HCT116 (cell line): ENCODE results near the gene ART5. TPM values are rescaled to one million over a fixed set of nuclear protein-coding genes. Genes with fewer than 3 reads are reported as not detected.

Experiments
- ATAC-seq: fragments of 200-7000 bp; cut with Tn5 transposase; 2 replicates; pipeline ENCODE4 v1.9.1; 2020; ENCODE audit warnings: mild to moderate bottlenecking, moderate library complexity
- BruUV-seq: library from RNA; stranded (reverse); fragments of 400-500 nt; replicated peaks from 2 replicates; lab custom pipeline; 2021; lab: Mats Ljungman, UMichigan
- CTCF ChIA-PET: fragments of 300-600 bp; sonication (Branson Sonifier 250); formaldehyde crosslinking; loops from one replicate; lab custom pipeline; 2021; ENCODE audit warnings: antibody characterized with exemption; lab: Charles Lee
- POLR2A ChIA-PET: fragments of 300-600, 350-600 bp; sonication (Branson Sonifier 250); formaldehyde crosslinking; loops from one replicate; lab custom pipeline; 2021; ENCODE audit warnings: antibody characterized with exemption; lab: Charles Lee
- RAD21 ChIA-PET, 2 experiments: fragments of 300-600 bp; sonication (Branson Sonifier 250); formaldehyde crosslinking; loops; one replicate each; lab custom pipeline; 2023; ENCODE audit warnings: low total read pairs in 2 of 2; ENCODE audit not compliant: uncharacterized antibody in 2 of 2, unreplicated experiment in 2 of 2, low non-redundant PET in 1 of 2; lab: Charles Lee
- DNase-seq: peaks from one replicate; pipeline ENCODE4 v3.0.0-alpha.2; 2010; ENCODE audit warnings: low read depth, low spot score
- H2AFZ ChIP-seq: fragments of 200-600 bp; shearing (Covaris generic), sonication (generic); 2 replicates; pipeline ENCODE4 v1.6.1; 2017; ENCODE audit warnings: low read depth, mixed run types, mixed read lengths, antibody characterized with exemption, low read length; ENCODE audit not compliant: poor library complexity, severe bottlenecking
- H3K27ac ChIP-seq: 2 replicates; pipeline ENCODE4 v1.5.1; 2012; ENCODE audit warnings: low read depth, low read length
- H3K27me3 ChIP-seq: fragments of 200-600 bp; sonication (generic); 2 replicates; pipeline ENCODE4 v1.6.1; 2016; ENCODE audit warnings: mixed run types, low read length, mixed read lengths; ENCODE audit not compliant: insufficient read depth
- H3K36me3 ChIP-seq, 2 experiments: fragments of 200-500 bp in 1 of 2; fragments of 200-600 bp in 1 of 2; sonication (Bioruptor generic) in 1 of 2; sonication (generic) in 1 of 2; 2 replicates each; pipeline versions ENCODE4 v1.5.1 to v1.6.1; 2014 to 2016; ENCODE audit warnings: low read length in 2 of 2, inconsistent platforms in 1 of 2, mixed read lengths in 1 of 2, mixed run types in 1 of 2; ENCODE audit not compliant: insufficient read depth in 2 of 2, control insufficient read depth in 1 of 2
- H3K4me1 ChIP-seq, 2 experiments: fragments of 200-600 bp in 1 of 2; sonication (generic) in 1 of 2; 2 replicates each; pipeline versions ENCODE4 v1.5.1 to v1.6.1; 2012 to 2017; ENCODE audit warnings: low read length in 2 of 2, inconsistent platforms in 1 of 2, mild to moderate bottlenecking in 1 of 2, mixed read lengths in 1 of 2, mixed run types in 1 of 2, moderate library complexity in 1 of 2; ENCODE audit not compliant: insufficient read depth in 2 of 2, control insufficient read depth in 1 of 2
- H3K4me2 ChIP-seq: fragments of 200-600 bp; sonication (generic); 2 replicates; pipeline ENCODE4 v1.6.1; 2017; ENCODE audit warnings: mixed run types, low read length, mixed read lengths
- H3K4me3 ChIP-seq, 2 experiments: fragments of 200-600 bp in 1 of 2; sonication (generic) in 1 of 2; replicated peaks in 1 of 2; 2 replicates each; pipeline ENCODE4 v1.5.1; 2011 to 2016; ENCODE audit warnings: low read length in 2 of 2, control low read depth in 1 of 2, low read depth in 1 of 2, mild to moderate bottlenecking in 1 of 2, mixed read lengths in 1 of 2, mixed run types in 1 of 2
- H3K79me2 ChIP-seq: fragments of 200-600 bp; sonication (generic); 2 replicates; pipeline ENCODE4 v1.6.1; 2017; ENCODE audit warnings: mild to moderate bottlenecking, mixed run types, low read length, moderate library complexity, mixed read lengths; ENCODE audit not compliant: insufficient read depth
- H3K9ac ChIP-seq: fragments of 200-600 bp; sonication (generic); 2 replicates; pipeline ENCODE4 v1.6.1; 2016; ENCODE audit warnings: low read length, mixed read lengths
- H3K9me2 ChIP-seq: fragments of 200-600 bp; sonication (generic), shearing (Covaris generic); 2 replicates; pipeline ENCODE4 v1.6.1; 2017; ENCODE audit warnings: mixed run types, mild to moderate bottlenecking, moderate library complexity; ENCODE audit not compliant: insufficient read depth
- H3K9me3 ChIP-seq, 2 experiments: fragments of 200-500 bp in 1 of 2; fragments of 200-600 bp in 1 of 2; sonication (Bioruptor generic) in 1 of 2; sonication (generic) in 1 of 2; 2 replicates each; pipeline ENCODE4 v1.6.1; 2014 to 2017; ENCODE audit warnings: low read length in 2 of 2, mixed read lengths in 2 of 2, inconsistent platforms in 1 of 2, low read depth in 1 of 2, mild to moderate bottlenecking in 1 of 2, mixed run types in 1 of 2, moderate library complexity in 1 of 2; ENCODE audit not compliant: control insufficient read depth in 1 of 2, insufficient read depth in 1 of 2
- H4K20me1 ChIP-seq: fragments of 200-600 bp; sonication (generic), shearing (Covaris generic); 2 replicates; pipeline ENCODE4 v1.6.1; 2017; ENCODE audit warnings: mixed run types, mild to moderate bottlenecking, moderate library complexity; ENCODE audit not compliant: insufficient read depth
- CBX3 ChIP-seq: IDR thresholded peaks from 2 replicates; pipeline ENCODE4 v1.6.1; 2012; ENCODE audit warnings: low read depth
- EZH2phosphoT487 ChIP-seq: fragments of 200-600 bp; IDR thresholded peaks from 2 replicates; pipeline ENCODE4 v1.6.1; 2018; ENCODE audit warnings: antibody characterized with exemption, borderline replicate concordance
- POLR2AphosphoS5 ChIP-seq: IDR thresholded peaks from 2 replicates; pipeline ENCODE4 v1.6.1; 2011; ENCODE audit warnings: mild to moderate bottlenecking, low read depth, low read length, moderate library complexity
- RAD21 ChIP-seq: IDR thresholded peaks from 2 replicates; pipeline ENCODE4 v1.6.1; 2012; ENCODE audit warnings: low read depth, mild to moderate bottlenecking
- SIN3A ChIP-seq: IDR thresholded peaks from 2 replicates; pipeline ENCODE4 v1.6.1; 2012; ENCODE audit warnings: low read depth
- SRF ChIP-seq: IDR thresholded peaks from 2 replicates; pipeline ENCODE4 v1.6.1; 2012; ENCODE audit warnings: low read depth
- YY1 ChIP-seq: IDR thresholded peaks from 2 replicates; pipeline ENCODE4 v1.6.1; 2011; ENCODE audit warnings: low read length, low read depth, moderate library complexity, mild to moderate bottlenecking; ENCODE audit not compliant: insufficient replicate concordance; ENCODE audit errors: extremely low read depth
- ZNF274 ChIP-seq: fragments of 200-500 bp; sonication (Bioruptor generic); IDR thresholded peaks from 2 replicates; pipeline ENCODE4 v1.6.1; 2014; ENCODE audit warnings: mild to moderate bottlenecking, low read depth, low read length, inconsistent platforms
- intact Hi-C: fragments of 100-400 bp; cut with micrococcal nuclease; formaldehyde crosslinking; loops from 2 replicates; pipeline ENCODE4 v1.10.0; 2022
- total RNA-seq: library from RNA; stranded (reverse); gene quantifications from one replicate; pipeline ENCODE4 v1.2.1, GENCODE V29; 2021; ENCODE audit not compliant: unreplicated experiment
- TF ChIP-seq, protein P1 (sequence below): IDR thresholded peaks from 2 replicates; pipeline ENCODE4 v1.6.1; 2012
- TF ChIP-seq, protein P2 (sequence below): IDR thresholded peaks from 2 replicates; pipeline ENCODE4 v1.6.1; 2012; ENCODE audit warnings: low read depth
- TF ChIP-seq, protein P3 (sequence below): IDR thresholded peaks from 2 replicates; pipeline ENCODE4 v1.6.1; 2012

ART5 gene
- total RNA-seq, 1 experiment from 2014 or later, result 5.6 TPM

DNA sequence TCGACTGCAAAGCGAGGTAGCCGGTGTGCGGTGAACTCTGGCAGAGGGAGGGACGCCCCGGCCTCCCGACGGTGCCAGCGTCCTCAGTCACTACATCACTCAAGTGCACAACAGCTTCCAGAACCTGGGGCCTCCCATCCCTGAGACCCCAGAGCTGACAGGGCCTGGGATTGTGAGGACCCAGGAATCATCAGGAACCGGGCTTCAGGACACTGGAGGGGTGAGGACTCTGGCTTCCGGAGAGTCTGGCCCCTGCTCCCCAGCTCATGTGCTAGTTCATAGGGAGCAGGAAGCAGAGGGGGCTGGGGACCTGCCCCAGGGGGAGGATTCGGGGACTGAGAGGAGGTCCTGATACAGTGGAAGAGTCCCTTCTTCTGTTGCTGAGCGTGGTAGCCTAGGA lies 4.6 kb downstream of the ART5 start:
- no peak overlapping the region for H3K4me3 ChIP-seq
- ATAC-seq (no peak), DNase-seq (no peak)
- H3K9me2 ChIP-seq, result no peaks in the 10 kb centered on the region
- ChIA-PET POLR2A (no interaction called here), CTCF (no interaction called here), RAD21 (no interaction called here)
- BruUV-seq, result no TSS peak
- no peaks in the 10 kb centered on the region for H4K20me1 ChIP-seq
- H3K79me2 ChIP-seq, result no peaks in the 10 kb centered on the region
- intact Hi-C loops, result no loop called here
- H3K4me1 ChIP-seq, result peaks cover 0 to 7% of the 10 kb centered on the region in 2 experiments; a peak in 1 of 4 replicates
- TF ChIP-seq SIN3A, result no peak
- no peak for TF ChIP-seq EZH2phosphoT487
- TF ChIP-seq POLR2AphosphoS5, result no peak
- no peak for TF ChIP-seq RAD21
- no peak for TF ChIP-seq SRF
- no peak for TF ChIP-seq CBX3
- TF ChIP-seq YY1, result no peak
- TF ChIP-seq, protein P1, sequence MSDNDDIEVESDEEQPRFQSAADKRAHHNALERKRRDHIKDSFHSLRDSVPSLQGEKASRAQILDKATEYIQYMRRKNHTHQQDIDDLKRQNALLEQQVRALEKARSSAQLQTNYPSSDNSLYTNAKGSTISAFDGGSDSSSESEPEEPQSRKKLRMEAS, result no peak
- TF ChIP-seq, protein P2, sequence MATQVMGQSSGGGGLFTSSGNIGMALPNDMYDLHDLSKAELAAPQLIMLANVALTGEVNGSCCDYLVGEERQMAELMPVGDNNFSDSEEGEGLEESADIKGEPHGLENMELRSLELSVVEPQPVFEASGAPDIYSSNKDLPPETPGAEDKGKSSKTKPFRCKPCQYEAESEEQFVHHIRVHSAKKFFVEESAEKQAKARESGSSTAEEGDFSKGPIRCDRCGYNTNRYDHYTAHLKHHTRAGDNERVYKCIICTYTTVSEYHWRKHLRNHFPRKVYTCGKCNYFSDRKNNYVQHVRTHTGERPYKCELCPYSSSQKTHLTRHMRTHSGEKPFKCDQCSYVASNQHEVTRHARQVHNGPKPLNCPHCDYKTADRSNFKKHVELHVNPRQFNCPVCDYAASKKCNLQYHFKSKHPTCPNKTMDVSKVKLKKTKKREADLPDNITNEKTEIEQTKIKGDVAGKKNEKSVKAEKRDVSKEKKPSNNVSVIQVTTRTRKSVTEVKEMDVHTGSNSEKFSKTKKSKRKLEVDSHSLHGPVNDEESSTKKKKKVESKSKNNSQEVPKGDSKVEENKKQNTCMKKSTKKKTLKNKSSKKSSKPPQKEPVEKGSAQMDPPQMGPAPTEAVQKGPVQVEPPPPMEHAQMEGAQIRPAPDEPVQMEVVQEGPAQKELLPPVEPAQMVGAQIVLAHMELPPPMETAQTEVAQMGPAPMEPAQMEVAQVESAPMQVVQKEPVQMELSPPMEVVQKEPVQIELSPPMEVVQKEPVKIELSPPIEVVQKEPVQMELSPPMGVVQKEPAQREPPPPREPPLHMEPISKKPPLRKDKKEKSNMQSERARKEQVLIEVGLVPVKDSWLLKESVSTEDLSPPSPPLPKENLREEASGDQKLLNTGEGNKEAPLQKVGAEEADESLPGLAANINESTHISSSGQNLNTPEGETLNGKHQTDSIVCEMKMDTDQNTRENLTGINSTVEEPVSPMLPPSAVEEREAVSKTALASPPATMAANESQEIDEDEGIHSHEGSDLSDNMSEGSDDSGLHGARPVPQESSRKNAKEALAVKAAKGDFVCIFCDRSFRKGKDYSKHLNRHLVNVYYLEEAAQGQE, result no peak
- TF ChIP-seq ZNF274, result no peak
- TF ChIP-seq, protein P3, sequence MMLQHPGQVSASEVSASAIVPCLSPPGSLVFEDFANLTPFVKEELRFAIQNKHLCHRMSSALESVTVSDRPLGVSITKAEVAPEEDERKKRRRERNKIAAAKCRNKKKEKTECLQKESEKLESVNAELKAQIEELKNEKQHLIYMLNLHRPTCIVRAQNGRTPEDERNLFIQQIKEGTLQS, result no peak
- no peak overlapping the region for H3K4me2 ChIP-seq
- H3K9ac ChIP-seq, result no peak overlapping the region
- H2AFZ ChIP-seq, result no peak overlapping the region
- H3K9me3 ChIP-seq, result no peaks in the 10 kb centered on the region
- no peaks in the 10 kb centered on the region for H3K36me3 ChIP-seq
- no peaks in the 10 kb centered on the region for H3K27me3 ChIP-seq
- H3K27ac ChIP-seq, result no peak overlapping the region
